GM11168 (cell line): ENCODE results near the gene BMP8B.
"Not testable (repeated sequence)": the region's sequence is repeated elsewhere in the genome, so short reads cannot be mapped to it uniquely, and the experiment has no call there.

Experiments
- in situ Hi-C: fragments of 300-500 bp; cut with MboI; formaldehyde crosslinking; loops from one replicate; pipeline ENCODE4 v1.12.0; 2022; ENCODE audit warnings: low sequenced_read_pairs; ENCODE audit not compliant: unreplicated experiment

BMP8B gene

GRCh38 chr1:39779821-39780220, 8.8 kb downstream of the BMP8B start:
- in situ Hi-C loops = no loop called here

- in situ Hi-C loops = no loop called here
Measured at GRCh38 chr1:39779137-39779536, 9.5 kb downstream of the BMP8B start.

GRCh38 chr1:39778463-39779099, 10.1 kb downstream of the BMP8B start:
- in situ Hi-C loops = not testable (repeated sequence)

- in situ Hi-C loops = not testable (repeated sequence)
Measured at GRCh38 chr1:39777896-39778295, 10.8 kb downstream of the BMP8B start.

GRCh38 chr1:39777306-39777705, 11.4 kb downstream of the BMP8B start:
- in situ Hi-C loops = no loop called here

GRCh38 chr1:39776886-39777285, 11.8 kb downstream of the BMP8B start:
- in situ Hi-C loops = no loop called here

- in situ Hi-C loops = no loop called here
Measured at GRCh38 chr1:39776400-39776713, 12.3 kb downstream of the BMP8B start.

GRCh38 chr1:39775676-39776399, 12.8 kb downstream of the BMP8B start:
- in situ Hi-C loops = not testable (repeated sequence)

- in situ Hi-C loops = not testable (repeated sequence)
Measured at GRCh38 chr1:39775141-39775540, 13.5 kb downstream of the BMP8B start.

GRCh38 chr1:39773369-39773979, 15.2 kb downstream of the BMP8B start:
- in situ Hi-C loops = not testable (repeated sequence)

- in situ Hi-C loops = not testable (repeated sequence)
Measured at GRCh38 chr1:39771022-39771532, 17.6 kb downstream of the BMP8B start, which contains the start of gene OXCT2. Gene OXCT2 (minus strand): TSS chr1:39771348. CDS start chr1:39771255, 93 bp downstream.

- in situ Hi-C loops = not testable (repeated sequence)
Measured at GRCh38 chr1:39770100-39771021, 18.3 kb downstream of the BMP8B start.

GRCh38 chr1:39769502-39769901, 19.2 kb downstream of the BMP8B start:
- in situ Hi-C loops = loop anchor here (5.0 kb wide), 1 partner anchor 252 kb away; no protein-coding TSS in a partner anchor

GRCh38 chr1:39766466-39766865, 22.2 kb downstream of the BMP8B start:
- in situ Hi-C loops = loop anchor here (5.0 kb wide), 1 partner anchor 249 kb away; no protein-coding TSS in a partner anchor

- in situ Hi-C loops = not testable (repeated sequence)
Measured at GRCh38 chr1:39764512-39764911, 24.2 kb downstream of the BMP8B start.

GRCh38 chr1:39763619-39764374, 24.9 kb downstream of the BMP8B start:
- in situ Hi-C loops = not testable (repeated sequence)

- in situ Hi-C loops = no loop called here
Measured at GRCh38 chr1:39762550-39763540, 25.8 kb downstream of the BMP8B start.

GRCh38 chr1:39761557-39762260, 27.0 kb downstream of the BMP8B start:
- in situ Hi-C loops = no loop called here
